HepG2 (cell line): ENCODE data around the gene PET100.

ENCODE experiments used
- ARNTL ChIP-seq: sonication (generic); formaldehyde crosslinking; IDR thresholded peaks from 2 replicates; pipeline ENCODE4 v1.4.0; 2020; ENCODE audit warnings: mild to moderate bottlenecking, missing genetic modification reagents
- CC2D1A ChIP-seq: sonication (generic); formaldehyde crosslinking; IDR thresholded peaks from 2 replicates; pipeline ENCODE4 v1.8.1; 2023; ENCODE audit warnings: mild to moderate bottlenecking, missing genetic modification reagents
- EP300 ChIP-seq, 3 experiments: sonication (generic) in 1 of 3; formaldehyde crosslinking in 1 of 3; IDR thresholded peaks; 2 replicates each; pipeline versions ENCODE4 v1.5.1 to v1.6.1; 2011 to 2020; ENCODE audit warnings: low read depth in 2 of 3, low read length in 2 of 3, borderline replicate concordance in 1 of 3, improper control_type of control experiment in 1 of 3, mild to moderate bottlenecking in 1 of 3, missing genetic modification reagents in 1 of 3, moderate library complexity in 1 of 3
- JUND ChIP-seq: sonication (generic); formaldehyde crosslinking; IDR thresholded peaks from 2 replicates; pipeline ENCODE4 v1.8.0; 2022; ENCODE audit warnings: mild to moderate bottlenecking, missing genetic modification reagents
- NFIC ChIP-seq: IDR thresholded peaks from 2 replicates; pipeline ENCODE4 v1.6.1; 2012; ENCODE audit warnings: mild to moderate bottlenecking, low read length, inconsistent platforms
- PCBP1 ChIP-seq: fragments of 200-400 bp; formaldehyde crosslinking; IDR thresholded peaks from 2 replicates; pipeline ENCODE4 v1.6.1; 2017; ENCODE audit warnings: mild to moderate bottlenecking, low read depth, low read length, borderline replicate concordance
- RAD21 ChIP-seq: fragments of 450-650 bp; formaldehyde crosslinking; IDR thresholded peaks from 2 replicates; pipeline ENCODE4 v1.5.0; 2020; ENCODE audit warnings: mild to moderate bottlenecking
- SETDB1 ChIP-seq: sonication (generic); formaldehyde crosslinking; IDR thresholded peaks from 2 replicates; pipeline ENCODE4 v1.5.1; 2020; ENCODE audit warnings: missing genetic modification reagents, mild to moderate bottlenecking, borderline replicate concordance
- YY1 ChIP-seq: IDR thresholded peaks from 2 replicates; pipeline ENCODE4 v1.6.1; 2011; ENCODE audit warnings: low read length, low read depth, moderate library complexity, mild to moderate bottlenecking; ENCODE audit not compliant: insufficient read depth, insufficient replicate concordance
- ZNF350 ChIP-seq: sonication (generic); formaldehyde crosslinking; IDR thresholded peaks from 2 replicates; pipeline ENCODE4 v1.4.0; 2020; ENCODE audit warnings: mild to moderate bottlenecking, low read depth, missing genetic modification reagents, borderline replicate concordance
- TF ChIP-seq, protein P1 (sequence below): sonication (generic); formaldehyde crosslinking; IDR thresholded peaks from 2 replicates; pipeline ENCODE4 v1.5.0; 2020; ENCODE audit warnings: missing genetic modification reagents
- TF ChIP-seq, protein P2 (sequence below): sonication (generic); formaldehyde crosslinking; IDR thresholded peaks from 2 replicates; pipeline ENCODE4 v1.5.0; 2020; ENCODE audit warnings: mild to moderate bottlenecking, missing genetic modification reagents, moderate library complexity
- TF ChIP-seq, protein P3 (sequence below): sonication (generic); formaldehyde crosslinking; IDR thresholded peaks from 2 replicates; pipeline ENCODE4 v1.9.0; 2021; ENCODE audit warnings: missing genetic modification reagents, mild to moderate bottlenecking, borderline replicate concordance
- TF ChIP-seq, protein P4 (sequence below): fragments of 450-650 bp; IDR thresholded peaks from 2 replicates; pipeline ENCODE4 v1.6.1; 2017; ENCODE audit warnings: mild to moderate bottlenecking

DNA sequence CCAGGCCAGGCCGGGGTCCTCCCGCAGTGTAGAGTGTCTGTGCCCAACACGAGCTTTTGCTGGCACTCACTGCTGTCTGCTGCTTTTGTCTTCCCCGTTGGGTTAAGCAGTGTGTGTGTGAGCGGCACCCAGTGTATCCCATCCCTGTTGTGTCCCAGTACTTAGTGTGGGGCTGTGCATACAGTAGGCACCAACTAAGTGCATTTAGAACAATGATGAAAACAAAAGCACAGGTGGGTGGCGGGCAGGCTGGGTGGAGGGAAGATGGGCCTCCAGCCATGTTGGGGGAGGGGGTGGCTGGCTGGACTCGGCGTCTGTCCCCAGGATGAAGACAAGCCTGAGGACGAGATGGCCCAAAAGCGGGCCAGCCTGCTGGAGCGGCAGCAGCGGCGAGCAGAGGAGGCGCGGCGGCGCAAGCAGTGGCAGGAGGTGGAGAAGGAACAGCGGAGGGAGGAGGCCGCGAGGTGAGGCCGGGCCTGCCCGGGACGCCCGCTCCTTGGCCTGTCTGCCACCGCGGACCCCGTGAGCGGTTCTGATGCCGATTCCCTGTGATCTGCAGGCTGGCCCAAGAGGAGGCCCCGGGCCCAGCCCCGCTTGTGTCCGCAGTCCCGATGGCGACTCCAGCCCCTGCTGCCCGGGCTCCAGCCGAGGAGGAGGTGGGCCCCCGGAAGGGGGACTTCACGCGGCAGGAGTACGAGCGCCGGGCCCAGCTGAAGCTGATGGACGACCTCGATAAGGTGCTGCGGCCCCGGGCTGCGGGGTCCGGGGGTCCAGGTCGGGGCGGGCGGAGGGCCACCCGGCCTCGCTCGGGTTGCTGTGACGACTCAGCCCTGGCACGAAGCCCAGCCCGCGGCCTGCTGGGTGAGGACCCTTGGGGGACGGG is 14.5 kb upstream of the PET100 start:
- TF ChIP-seq, protein P1, sequence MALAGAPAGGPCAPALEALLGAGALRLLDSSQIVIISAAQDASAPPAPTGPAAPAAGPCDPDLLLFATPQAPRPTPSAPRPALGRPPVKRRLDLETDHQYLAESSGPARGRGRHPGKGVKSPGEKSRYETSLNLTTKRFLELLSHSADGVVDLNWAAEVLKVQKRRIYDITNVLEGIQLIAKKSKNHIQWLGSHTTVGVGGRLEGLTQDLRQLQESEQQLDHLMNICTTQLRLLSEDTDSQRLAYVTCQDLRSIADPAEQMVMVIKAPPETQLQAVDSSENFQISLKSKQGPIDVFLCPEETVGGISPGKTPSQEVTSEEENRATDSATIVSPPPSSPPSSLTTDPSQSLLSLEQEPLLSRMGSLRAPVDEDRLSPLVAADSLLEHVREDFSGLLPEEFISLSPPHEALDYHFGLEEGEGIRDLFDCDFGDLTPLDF (CRISPR knock-in tag), result no peak
- TF ChIP-seq, protein P2, sequence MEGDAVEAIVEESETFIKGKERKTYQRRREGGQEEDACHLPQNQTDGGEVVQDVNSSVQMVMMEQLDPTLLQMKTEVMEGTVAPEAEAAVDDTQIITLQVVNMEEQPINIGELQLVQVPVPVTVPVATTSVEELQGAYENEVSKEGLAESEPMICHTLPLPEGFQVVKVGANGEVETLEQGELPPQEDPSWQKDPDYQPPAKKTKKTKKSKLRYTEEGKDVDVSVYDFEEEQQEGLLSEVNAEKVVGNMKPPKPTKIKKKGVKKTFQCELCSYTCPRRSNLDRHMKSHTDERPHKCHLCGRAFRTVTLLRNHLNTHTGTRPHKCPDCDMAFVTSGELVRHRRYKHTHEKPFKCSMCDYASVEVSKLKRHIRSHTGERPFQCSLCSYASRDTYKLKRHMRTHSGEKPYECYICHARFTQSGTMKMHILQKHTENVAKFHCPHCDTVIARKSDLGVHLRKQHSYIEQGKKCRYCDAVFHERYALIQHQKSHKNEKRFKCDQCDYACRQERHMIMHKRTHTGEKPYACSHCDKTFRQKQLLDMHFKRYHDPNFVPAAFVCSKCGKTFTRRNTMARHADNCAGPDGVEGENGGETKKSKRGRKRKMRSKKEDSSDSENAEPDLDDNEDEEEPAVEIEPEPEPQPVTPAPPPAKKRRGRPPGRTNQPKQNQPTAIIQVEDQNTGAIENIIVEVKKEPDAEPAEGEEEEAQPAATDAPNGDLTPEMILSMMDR (CRISPR knock-in tag), result no peak
- TF ChIP-seq PCBP1 (no peak), SETDB1 (CRISPR knock-in tag) (no peak), ZNF350 (CRISPR knock-in tag) (no peak), CC2D1A (CRISPR knock-in tag) (no peak), ARNTL (CRISPR knock-in tag) (no peak), RAD21 (CRISPR knock-in tag) (no peak), JUND (no peak), NFIC (no peak), EP300 (IDR thresholded peaks at IDR 0.05; ENCODE audit: low read depth in 2 of 2, low read length in 2 of 2) (no peak), EP300 (CRISPR knock-in tag; IDR thresholded peaks at IDR 0.05; ENCODE audit: borderline replicate concordance) (no peak), YY1 (no peak)
- TF ChIP-seq, protein P3, sequence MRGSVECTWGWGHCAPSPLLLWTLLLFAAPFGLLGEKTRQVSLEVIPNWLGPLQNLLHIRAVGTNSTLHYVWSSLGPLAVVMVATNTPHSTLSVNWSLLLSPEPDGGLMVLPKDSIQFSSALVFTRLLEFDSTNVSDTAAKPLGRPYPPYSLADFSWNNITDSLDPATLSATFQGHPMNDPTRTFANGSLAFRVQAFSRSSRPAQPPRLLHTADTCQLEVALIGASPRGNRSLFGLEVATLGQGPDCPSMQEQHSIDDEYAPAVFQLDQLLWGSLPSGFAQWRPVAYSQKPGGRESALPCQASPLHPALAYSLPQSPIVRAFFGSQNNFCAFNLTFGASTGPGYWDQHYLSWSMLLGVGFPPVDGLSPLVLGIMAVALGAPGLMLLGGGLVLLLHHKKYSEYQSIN (CRISPR knock-in tag), result no peak
- TF ChIP-seq, protein P4, sequence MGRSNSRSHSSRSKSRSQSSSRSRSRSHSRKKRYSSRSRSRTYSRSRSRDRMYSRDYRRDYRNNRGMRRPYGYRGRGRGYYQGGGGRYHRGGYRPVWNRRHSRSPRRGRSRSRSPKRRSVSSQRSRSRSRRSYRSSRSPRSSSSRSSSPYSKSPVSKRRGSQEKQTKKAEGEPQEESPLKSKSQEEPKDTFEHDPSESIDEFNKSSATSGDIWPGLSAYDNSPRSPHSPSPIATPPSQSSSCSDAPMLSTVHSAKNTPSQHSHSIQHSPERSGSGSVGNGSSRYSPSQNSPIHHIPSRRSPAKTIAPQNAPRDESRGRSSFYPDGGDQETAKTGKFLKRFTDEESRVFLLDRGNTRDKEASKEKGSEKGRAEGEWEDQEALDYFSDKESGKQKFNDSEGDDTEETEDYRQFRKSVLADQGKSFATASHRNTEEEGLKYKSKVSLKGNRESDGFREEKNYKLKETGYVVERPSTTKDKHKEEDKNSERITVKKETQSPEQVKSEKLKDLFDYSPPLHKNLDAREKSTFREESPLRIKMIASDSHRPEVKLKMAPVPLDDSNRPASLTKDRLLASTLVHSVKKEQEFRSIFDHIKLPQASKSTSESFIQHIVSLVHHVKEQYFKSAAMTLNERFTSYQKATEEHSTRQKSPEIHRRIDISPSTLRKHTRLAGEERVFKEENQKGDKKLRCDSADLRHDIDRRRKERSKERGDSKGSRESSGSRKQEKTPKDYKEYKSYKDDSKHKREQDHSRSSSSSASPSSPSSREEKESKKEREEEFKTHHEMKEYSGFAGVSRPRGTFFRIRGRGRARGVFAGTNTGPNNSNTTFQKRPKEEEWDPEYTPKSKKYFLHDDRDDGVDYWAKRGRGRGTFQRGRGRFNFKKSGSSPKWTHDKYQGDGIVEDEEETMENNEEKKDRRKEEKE, result no peak
